ENCODE data around the gene CSMD2. TPM values are rescaled to one million over a fixed set of nuclear protein-coding genes. Genes with fewer than 3 reads are reported as not detected.
A peak's percentile ranks its signal among the peaks of the same experiment; 100 is the strongest.

Gene CSMD2
- total RNA-seq, 1 experiment from 2014 or later, result not detected

DNA sequence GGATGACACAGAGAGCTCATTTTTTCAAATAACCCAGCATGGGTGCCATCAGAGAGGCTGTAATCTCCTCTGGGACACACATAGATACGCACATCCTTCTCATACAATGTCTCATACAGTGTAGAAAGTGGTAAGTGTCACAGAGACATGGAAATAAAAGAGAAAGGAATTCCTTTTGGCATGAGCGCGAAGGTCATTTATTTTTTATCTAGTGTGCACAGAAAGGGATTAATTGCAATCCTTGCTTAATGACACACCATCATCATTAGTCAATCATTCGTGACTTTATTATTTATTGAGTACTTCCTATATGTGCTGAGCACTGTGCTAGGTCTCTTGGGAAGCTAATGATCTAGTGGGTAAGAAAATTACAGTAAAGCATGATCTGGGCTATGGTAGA is 687.6 kb downstream of the CSMD2 start:
- DNase-seq (ENCODE audit: extremely low read depth, low read depth), result no peak

DNA sequence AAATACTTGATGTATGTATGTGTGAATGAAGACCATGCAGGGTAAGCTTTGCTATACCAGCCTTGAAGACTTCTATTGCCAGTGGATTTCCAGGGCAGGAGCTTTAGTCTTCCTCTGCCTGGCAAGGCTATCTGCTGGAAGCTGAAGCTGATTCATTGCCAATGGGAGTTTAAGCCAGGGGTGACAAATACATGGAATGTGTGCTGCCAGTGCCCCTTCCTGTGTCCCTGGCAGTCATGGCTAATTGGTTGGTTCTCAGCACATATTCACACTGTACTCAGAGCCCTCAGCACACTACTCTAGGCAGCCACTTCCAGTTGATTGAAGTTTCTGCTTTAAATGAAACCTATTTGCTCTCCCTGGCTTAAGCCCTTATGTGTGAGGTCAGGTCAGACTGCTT is 691.1 kb downstream of the CSMD2 start:
- no peak for DNase-seq (ENCODE audit: extremely low read depth, low read depth)

GRCh38 chr1:33472269-33472980 is 692.6 kb downstream of the CSMD2 start, which contains the start of gene ZSCAN20:
Gene ZSCAN20 (plus strand): TSS chr1:33472645. CDS start chr1:33479289, 6,644 bp downstream.
- DNase-seq (ENCODE audit: extremely low read depth, low read depth), result peak; percentile 92

DNA sequence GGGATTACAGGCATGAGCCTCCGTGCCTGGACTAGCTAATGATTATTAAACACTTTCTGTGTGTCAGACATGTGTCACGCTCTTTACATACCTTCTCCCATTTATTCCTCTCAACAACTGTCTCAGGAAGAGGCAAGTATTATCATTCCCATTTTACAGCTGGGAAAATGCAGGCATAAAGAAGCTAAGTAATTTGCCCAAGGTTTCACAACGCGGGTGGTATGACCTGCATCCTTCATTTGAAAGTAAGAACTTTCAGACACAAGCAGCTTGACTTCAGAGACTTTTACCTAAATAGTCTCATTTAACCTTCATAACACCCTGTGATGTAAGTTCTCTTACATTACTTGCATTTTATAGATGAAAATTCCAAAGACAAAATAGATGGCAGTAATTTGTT is 693.6 kb downstream of the CSMD2 start:
- no peak for DNase-seq (ENCODE audit: extremely low read depth, low read depth)

GRCh38 chr1:33470495-33471012 is 694.5 kb downstream of the CSMD2 start:
- DNase-seq (ENCODE audit: extremely low read depth, low read depth), result peak; percentile 63

DNA sequence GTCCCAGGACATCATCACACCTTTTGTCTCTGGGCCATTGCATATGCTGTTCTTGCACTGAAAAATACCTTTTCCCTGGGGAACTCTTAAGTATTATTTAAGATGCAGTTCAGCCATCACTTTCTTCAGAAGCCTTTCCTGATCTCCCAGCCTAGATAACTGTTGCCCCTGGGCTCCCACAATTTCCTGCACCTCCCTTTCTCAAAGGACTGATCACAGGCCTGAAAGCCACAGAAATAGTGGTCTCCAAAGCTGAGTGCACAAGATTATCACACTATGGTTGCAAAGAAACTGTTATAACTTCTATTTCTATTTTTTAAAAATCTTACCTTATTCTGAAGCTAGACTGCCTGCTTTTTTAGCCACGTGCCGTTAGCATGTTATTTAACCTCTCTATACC is 695.3 kb downstream of the CSMD2 start:
- DNase-seq (ENCODE audit: extremely low read depth, low read depth), result no peak

- no peak for DNase-seq (ENCODE audit: extremely low read depth, low read depth)
Measured at GRCh38 chr1:33468967-33469366, 696.1 kb downstream of the CSMD2 start.

- no peak for DNase-seq (ENCODE audit: extremely low read depth, low read depth)
Measured at GRCh38 chr1:33468531-33468930, 696.5 kb downstream of the CSMD2 start.

DNA sequence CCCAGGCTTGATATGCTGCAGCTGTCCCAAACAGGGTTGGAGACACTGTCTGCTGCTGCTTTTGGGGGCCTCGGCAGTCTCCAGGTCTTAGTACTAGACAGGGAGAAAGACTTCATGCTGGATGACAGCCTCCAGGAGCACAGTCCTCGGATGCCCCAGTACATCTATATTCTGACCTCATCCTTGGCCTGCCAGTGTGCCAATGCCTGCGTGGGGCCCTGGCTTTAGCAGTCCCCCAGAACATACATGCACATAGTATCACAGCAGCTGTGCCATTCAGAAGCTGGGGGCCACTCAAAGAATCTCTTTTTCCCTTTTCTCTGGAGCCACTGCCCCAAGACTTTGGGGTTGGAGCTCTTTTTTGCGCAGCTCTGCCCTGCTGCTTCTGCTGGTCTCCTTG is 697.0 kb downstream of the CSMD2 start:
- DNase-seq (ENCODE audit: extremely low read depth, low read depth), result no peak

DNA sequence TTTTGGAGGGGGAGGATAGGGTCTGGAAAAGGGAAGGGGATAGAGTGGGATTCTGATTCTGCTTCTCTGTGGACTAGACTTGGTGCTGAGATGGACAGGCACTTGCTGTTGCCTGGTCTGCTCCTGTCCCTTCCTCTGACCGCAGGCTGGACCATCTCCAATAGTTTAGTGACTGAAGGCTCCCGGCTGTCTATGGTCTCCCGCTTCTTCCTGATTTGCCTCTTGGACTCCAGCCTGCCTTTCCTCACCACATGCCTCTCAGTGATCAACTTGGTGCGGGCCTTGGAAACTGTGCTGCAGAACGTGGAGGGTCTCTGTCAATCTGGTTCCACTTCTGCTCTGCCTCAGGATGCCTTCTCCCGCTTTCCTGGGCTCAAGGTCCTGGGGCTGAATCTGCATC is 698.9 kb downstream of the CSMD2 start:
- no peak for DNase-seq (ENCODE audit: extremely low read depth, low read depth)

DNA sequence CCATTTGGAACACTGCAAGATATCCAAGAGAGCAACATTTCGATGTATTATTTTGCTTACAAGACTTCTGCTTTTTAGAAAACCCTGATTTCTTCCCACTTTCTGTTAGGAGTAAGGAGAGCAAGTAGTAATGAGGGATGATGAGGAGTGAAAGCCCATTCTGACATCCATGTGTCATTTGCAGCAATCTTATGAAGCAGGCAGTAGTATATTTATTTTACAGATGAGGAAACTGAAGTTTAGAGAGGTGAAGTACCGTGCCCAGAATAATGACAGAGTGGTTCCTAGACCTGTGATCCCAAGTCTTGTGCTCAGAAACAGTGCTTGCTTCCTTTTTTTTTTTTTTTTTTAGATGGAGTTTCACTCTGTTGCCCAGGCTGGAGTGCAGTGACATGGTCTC is 699.7 kb downstream of the CSMD2 start:
- no peak for DNase-seq (ENCODE audit: extremely low read depth, low read depth)

DNA sequence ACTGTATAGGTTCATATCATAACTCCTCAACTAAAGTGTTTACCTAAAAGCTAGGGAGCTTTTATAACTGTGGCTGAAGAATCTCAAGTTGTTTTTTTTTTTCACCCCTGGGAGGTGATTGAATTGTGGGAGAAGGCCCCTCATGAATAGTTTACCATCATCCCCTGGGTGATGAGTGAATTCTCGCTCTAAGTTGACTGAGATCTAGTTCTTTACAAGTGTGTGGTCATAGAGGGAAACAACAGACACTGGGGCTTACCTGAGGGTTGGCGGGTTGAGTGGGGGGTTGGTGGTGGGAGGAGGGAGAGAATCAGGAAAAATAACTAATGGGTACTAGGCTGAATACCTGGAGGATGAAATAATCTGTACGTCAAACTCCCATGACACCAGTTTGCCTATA is 700.5 kb downstream of the CSMD2 start:
- no peak for DNase-seq (ENCODE audit: extremely low read depth, low read depth)

Small RNAs within 50 kb of the gene (small RNA-seq; reads per million reads assigned to genes)
- gene RNA5SP42, result 0 reads per million in 2 experiments

Other genes with a start within 250 kb of the CSMD2 start
- not detected in 2 replicates for gene C1orf94, start 11.7 kb upstream of the CSMD2 start, total RNA-seq (2014; rRNA removed; shearing (Covaris generic))

All from NCI-H460 (cell line).